Thymus (tissue), 11 donors: Measurements from ENCODE around the gene ITPR3. TPM values are rescaled to one million over a fixed set of nuclear protein-coding genes. Genes with fewer than 3 reads are reported as not detected.

Experiments used
- DNase-seq, 9 donors: peaks; one replicate each; pipeline ENCODE4 v3.0.0-alpha.2; 2013; ENCODE audit warnings: low spot score in 9 of 9, low read depth in 6 of 9, missing footprints in 1 of 9
- H3K27ac ChIP-seq, 2 donors: one replicate each; pipeline ENCODE4 v1.5.1; 2013; ENCODE audit warnings: control low read depth in 1 of 2, low read depth in 1 of 2, low read length in 1 of 2, mild to moderate bottlenecking in 1 of 2, moderate library complexity in 1 of 2
- H3K27me3 ChIP-seq, 2 donors: one replicate each; pipeline ENCODE4 v1.5.1; 2013; ENCODE audit warnings: low read length in 1 of 2; ENCODE audit not compliant: control insufficient read depth in 2 of 2, insufficient read depth in 1 of 2
- H3K36me3 ChIP-seq, 2 donors: one replicate each; pipeline ENCODE4 v1.5.1; 2013; ENCODE audit warnings: low read length in 1 of 2, mild to moderate bottlenecking in 1 of 2, moderate library complexity in 1 of 2; ENCODE audit not compliant: control insufficient read depth in 2 of 2, insufficient read depth in 2 of 2
- H3K4me1 ChIP-seq, 2 donors: one replicate each; pipeline ENCODE4 v1.5.1; 2013; ENCODE audit warnings: low read length in 2 of 2; ENCODE audit not compliant: control insufficient read depth in 2 of 2, insufficient read depth in 2 of 2
- H3K4me3 ChIP-seq, 2 donors: one replicate each; pipeline ENCODE4 v1.5.1; 2013; ENCODE audit warnings: low read length in 2 of 2, control low read depth in 1 of 2, mild to moderate bottlenecking in 1 of 2
- H3K9me3 ChIP-seq, 2 donors: one replicate each; pipeline ENCODE4 v1.5.1; 2013; ENCODE audit warnings: low read length in 1 of 2, mild to moderate bottlenecking in 1 of 2; ENCODE audit not compliant: control insufficient read depth in 2 of 2, insufficient read depth in 1 of 2
- WGBS: extraction: QIAGEN DNeasy Blood & Tissue Kit; methylation state at CpG from one replicate; pipeline ENCODE4 v1.1.7; 2013; 5-methylcytosine and 5-hydroxymethylcytosine counted together
- polyA plus RNA-seq: library from polyadenylated mRNA; stranded (reverse); fragments of 200-250 nt; gene quantifications from one replicate; pipeline ENCODE4 v1.2.3, GENCODE V29; 2013
- total RNA-seq: library from RNA; stranded (reverse); fragments of 120-200 nt; gene quantifications from one replicate; pipeline ENCODE4 v1.2.4, GENCODE V29; 2013
- donor health status: healthy.

The ITPR3 gene
- total and polyA plus RNA-seq, 2 donors: 4.7 to 19.5 TPM

GRCh38 chr6:33716890-33717632 lies 95.9 kb downstream of the ITPR3 start:
- no peaks in the 10 kb centered on the region for H3K9me3 ChIP-seq
- peaks cover 0 to 7% of the 10 kb centered on the region in 2 donors for H3K27me3 ChIP-seq
- no peak overlapping the region for H3K27ac ChIP-seq
- no peak overlapping the region for H3K4me3 ChIP-seq
- no peaks in the 10 kb centered on the region for H3K36me3 ChIP-seq
- 93% methylated on average over 8 of the region's 8 CpGs for WGBS
- no peak for DNase-seq
- peaks cover 0 to 3% of the 10 kb centered on the region in 2 donors for H3K4me1 ChIP-seq

GRCh38 chr6:33717934-33718455 lies 96.9 kb downstream of the ITPR3 start:
- Histone ChIP-seq H3K9me3 (no peaks in the 10 kb centered on the region), H3K36me3 (no peaks in the 10 kb centered on the region), H3K4me1 (no peaks in the 10 kb centered on the region), H3K27ac (no peak overlapping the region), H3K4me3 (no peak overlapping the region), H3K27me3 (peaks cover 0 to 15% of the 10 kb centered on the region in 2 donors)
- WGBS: 72% methylated on average over 6 of the region's 6 CpGs
- no peak for DNase-seq

- 95% methylated on average over 2 of the region's 2 CpGs for WGBS
- Histone ChIP-seq H3K27me3 (peaks cover 0 to 17% of the 10 kb centered on the region in 2 donors), H3K9me3 (no peaks in the 10 kb centered on the region), H3K27ac (no peak overlapping the region), H3K4me1 (no peaks in the 10 kb centered on the region), H3K4me3 (no peak overlapping the region), H3K36me3 (no peaks in the 10 kb centered on the region)
- DNase-seq: no peak
These were observed 97.6 kb downstream of the ITPR3 start for GRCh38 chr6:33718713-33719112.

GRCh38 chr6:33719326-33719987 lies 98.3 kb downstream of the ITPR3 start:
- H3K4me1 ChIP-seq: no peaks in the 10 kb centered on the region
- no peak for DNase-seq

GRCh38 chr6:33720998-33721397 lies 99.9 kb downstream of the ITPR3 start:
- 90% methylated on average over 1 of the region's 1 CpG for WGBS
- DNase-seq: no peak
- H3K9me3 ChIP-seq: no peaks in the 10 kb centered on the region

More at GRCh38 chr6:33719326-33719987, 98.3 kb downstream of the ITPR3 start:
- H3K4me3 ChIP-seq: no peak overlapping the region
- no peak overlapping the region for H3K27ac ChIP-seq
- WGBS: 91% methylated on average over 11 of the region's 11 CpGs
- H3K36me3 ChIP-seq: no peaks in the 10 kb centered on the region
- H3K9me3 ChIP-seq: no peaks in the 10 kb centered on the region
- H3K27me3 ChIP-seq: peaks cover 0 to 20% of the 10 kb centered on the region in 2 donors

GRCh38 chr6:33721508-33721907 lies 100.4 kb downstream of the ITPR3 start:
- Histone ChIP-seq H3K4me1 (peaks cover 0 to 3% of the 10 kb centered on the region in 2 donors), H3K9me3 (no peaks in the 10 kb centered on the region), H3K27ac (no peak overlapping the region), H3K27me3 (peaks cover 0 to 23% of the 10 kb centered on the region in 2 donors), H3K36me3 (no peaks in the 10 kb centered on the region), H3K4me3 (no peak overlapping the region)
- WGBS: 89% methylated on average over 5 of the region's 5 CpGs
- DNase-seq: no peak

More at GRCh38 chr6:33720998-33721397, 99.9 kb downstream of the ITPR3 start:
- H3K36me3 ChIP-seq: no peaks in the 10 kb centered on the region
- H3K27me3 ChIP-seq: peaks cover 0 to 22% of the 10 kb centered on the region in 2 donors
- H3K4me3 ChIP-seq: no peak overlapping the region
- peaks cover 0 to 3% of the 10 kb centered on the region in 2 donors for H3K4me1 ChIP-seq
- H3K27ac ChIP-seq: no peak overlapping the region

- no peak overlapping the region for H3K27ac ChIP-seq
- H3K36me3 ChIP-seq: no peaks in the 10 kb centered on the region
- 96% methylated on average over 5 of the region's 5 CpGs for WGBS
- peaks cover 0 to 26% of the 10 kb centered on the region in 2 donors for H3K27me3 ChIP-seq
- H3K4me3 ChIP-seq: no peak overlapping the region
- peaks cover 0 to 3% of the 10 kb centered on the region in 2 donors for H3K4me1 ChIP-seq
- no peak for DNase-seq
- no peaks in the 10 kb centered on the region for H3K9me3 ChIP-seq
These were observed 101.0 kb downstream of the ITPR3 start for GRCh38 chr6:33722103-33722623.

- no peak for DNase-seq
- Histone ChIP-seq H3K4me3 (no peak overlapping the region), H3K27ac (no peak overlapping the region), H3K27me3 (peaks cover 0 to 27% of the 10 kb centered on the region in 2 donors), H3K9me3 (no peaks in the 10 kb centered on the region), H3K36me3 (no peaks in the 10 kb centered on the region), H3K4me1 (peaks cover 0 to 3% of the 10 kb centered on the region in 2 donors)
- WGBS: 86% methylated on average over 3 of the region's 3 CpGs
These were observed 102.4 kb downstream of the ITPR3 start for GRCh38 chr6:33723371-33724085.
